Cardiac muscle cell (in vitro differentiated cells and primary cell): ENCODE results near the gene CADPS2. TPM values are rescaled to one million over a fixed set of nuclear protein-coding genes. Genes with fewer than 3 reads are reported as not detected.
A peak's percentile ranks its signal among the peaks of the same experiment; 100 is the strongest.

Experiments
- DNase-seq, 2 donors: peaks; one replicate each; pipeline versions ENCODE4 v3.0.0 to v3.0.0-alpha.2; 2010 to 2017; ENCODE audit warnings: low read depth in 1 of 2, low spot score in 1 of 2
- H3K27ac ChIP-seq: fragments of 200-600 bp; sonication (generic); 2 replicates; pipeline ENCODE4 v1.5.1; 2016
- H3K27me3 ChIP-seq: fragments of 200-600 bp; sonication (generic); 2 replicates; pipeline ENCODE4 v1.6.0; 2016; ENCODE audit warnings: control low read depth
- H3K36me3 ChIP-seq: fragments of 200-600 bp; sonication (generic); 2 replicates; pipeline ENCODE4 v1.5.1; 2016; ENCODE audit warnings: control low read depth
- H3K4me1 ChIP-seq: fragments of 200-600 bp; sonication (generic); 2 replicates; pipeline ENCODE4 v1.8.1; 2017; ENCODE audit warnings: low read depth, mild to moderate bottlenecking, mixed run types
- H3K4me3 ChIP-seq: fragments of 200-600 bp; sonication (generic); 2 replicates; pipeline ENCODE4 v1.5.1; 2016; ENCODE audit warnings: mild to moderate bottlenecking
- H3K9me3 ChIP-seq: fragments of 200-600 bp; sonication (generic); 2 replicates; pipeline ENCODE4 v1.5.1; 2017; ENCODE audit warnings: low read depth, mild to moderate bottlenecking, control low read depth
- CTCF ChIP-seq: IDR thresholded peaks from 2 replicates; pipeline ENCODE4 v1.5.1; 2012; ENCODE audit warnings: low read depth, mild to moderate bottlenecking, low read length
- polyA plus RNA-seq: library from polyadenylated mRNA; unstranded; fragments of >200 nt; fragmentation: Nextera tagmentation; extraction: Ambion mirVana; gene quantifications from 2 replicates; pipeline ENCODE4 v1.2.1, GENCODE V29; 2016
- total RNA-seq: library from RNA; depleted of rRNA; stranded (reverse); fragments of >200 nt; gene quantifications from 2 replicates; pipeline ENCODE4 v1.2.3, GENCODE V29; 2016

CADPS2 gene
- total and polyA plus RNA-seq, 2 experiments from 2014 or later = 15.0 to 17.2 TPM

GRCh38 chr7:122532406-122533269 lies 353.6 kb downstream of the CADPS2 start:
- Histone ChIP-seq H3K27ac (no peak overlapping the region), H3K36me3 (no peaks in the 10 kb centered on the region), H3K4me3 (no peak overlapping the region), H3K4me1 (no peaks in the 10 kb centered on the region), H3K9me3 (no peaks in the 10 kb centered on the region), H3K27me3 (no peaks in the 10 kb centered on the region)
- TF ChIP-seq CTCF = peak; percentile 44
- peak in 1 of 2 donors; percentile 32 for DNase-seq

DNA sequence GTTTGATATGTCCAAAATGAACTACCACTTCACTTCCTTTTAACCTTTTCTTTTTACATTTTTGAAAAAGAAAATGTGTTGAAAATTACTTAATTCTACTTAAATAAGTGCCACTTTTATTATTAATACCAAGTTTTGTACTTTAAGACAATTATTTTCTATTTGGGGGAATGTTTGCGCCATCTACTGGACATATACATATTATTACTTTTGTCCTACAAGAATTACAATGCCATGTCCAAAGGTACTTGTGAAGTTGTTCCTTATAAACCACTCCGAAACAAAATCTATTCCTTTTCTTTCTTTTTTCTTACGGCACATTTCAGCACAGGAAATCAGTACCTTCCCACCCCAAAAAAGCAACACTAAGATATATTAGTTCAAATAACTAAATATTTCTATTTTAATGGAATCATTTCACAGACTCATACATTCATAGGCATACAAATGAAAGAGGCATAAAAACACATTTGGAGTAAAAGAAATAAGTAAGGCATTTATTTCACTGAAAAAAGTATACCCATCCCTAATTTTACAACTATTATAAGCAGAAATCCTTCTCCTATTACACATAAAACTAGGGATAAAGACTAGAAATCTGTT lies 357.3 kb downstream of the CADPS2 start:
- no peaks in the 10 kb centered on the region for H3K9me3 ChIP-seq
- H3K4me1 ChIP-seq = no peaks in the 10 kb centered on the region
- no peak overlapping the region for H3K27ac ChIP-seq
- no peak overlapping the region for H3K4me3 ChIP-seq
- H3K27me3 ChIP-seq = no peaks in the 10 kb centered on the region
- no peaks in the 10 kb centered on the region for H3K36me3 ChIP-seq
- TF ChIP-seq CTCF = peak; percentile 47
- DNase-seq = peak; percentile 61 to 67

- H3K27ac ChIP-seq = no peak overlapping the region
Measured at GRCh38 chr7:122525355-122525754, 360.9 kb downstream of the CADPS2 start.

DNA sequence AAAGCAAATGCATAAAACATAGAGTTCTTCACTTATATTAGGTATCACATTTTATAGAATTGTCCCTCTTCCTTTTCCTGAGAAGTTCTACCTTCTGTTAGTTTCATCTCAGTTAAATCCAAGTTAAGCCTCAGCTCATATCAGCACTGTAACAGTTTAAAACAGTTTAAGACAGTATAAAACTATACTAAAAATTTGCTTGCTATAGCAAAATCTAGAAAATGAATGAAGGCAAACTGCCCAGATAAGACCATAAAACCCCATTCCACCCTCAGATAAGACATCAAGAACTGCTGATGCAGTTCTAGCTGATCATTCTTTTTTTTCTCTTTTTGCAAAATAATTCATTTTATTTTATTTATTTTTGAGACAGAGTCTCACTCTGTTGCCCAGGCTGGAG lies 364.5 kb downstream of the CADPS2 start:
- no peak for TF ChIP-seq CTCF
- Histone ChIP-seq H3K27ac (no peak overlapping the region), H3K4me1 (no peaks in the 10 kb centered on the region)

More at GRCh38 chr7:122525355-122525754, 360.9 kb downstream of the CADPS2 start:
- no peaks in the 10 kb centered on the region for H3K36me3 ChIP-seq
- TF ChIP-seq CTCF = no peak
- H3K4me3 ChIP-seq = no peak overlapping the region
- H3K9me3 ChIP-seq = no peaks in the 10 kb centered on the region
- no peak for DNase-seq
- no peaks in the 10 kb centered on the region for H3K27me3 ChIP-seq
- H3K4me1 ChIP-seq = no peaks in the 10 kb centered on the region

GRCh38 chr7:122520971-122521555 lies 365.2 kb downstream of the CADPS2 start:
- Histone ChIP-seq H3K27me3 (no peaks in the 10 kb centered on the region), H3K9me3 (no peaks in the 10 kb centered on the region), H3K36me3 (no peaks in the 10 kb centered on the region), H3K27ac (no peak overlapping the region), H3K4me1 (no peaks in the 10 kb centered on the region), H3K4me3 (no peak overlapping the region)
- DNase-seq = no peak
- no peak for TF ChIP-seq CTCF

More for the DNA sequence above, 364.5 kb downstream of the CADPS2 start:
- Histone ChIP-seq H3K27me3 (no peaks in the 10 kb centered on the region), H3K9me3 (no peaks in the 10 kb centered on the region), H3K36me3 (no peaks in the 10 kb centered on the region), H3K4me3 (no peak overlapping the region)
- DNase-seq = no peak
